ENCODE measurements around the gene CALHM1.

DNA sequence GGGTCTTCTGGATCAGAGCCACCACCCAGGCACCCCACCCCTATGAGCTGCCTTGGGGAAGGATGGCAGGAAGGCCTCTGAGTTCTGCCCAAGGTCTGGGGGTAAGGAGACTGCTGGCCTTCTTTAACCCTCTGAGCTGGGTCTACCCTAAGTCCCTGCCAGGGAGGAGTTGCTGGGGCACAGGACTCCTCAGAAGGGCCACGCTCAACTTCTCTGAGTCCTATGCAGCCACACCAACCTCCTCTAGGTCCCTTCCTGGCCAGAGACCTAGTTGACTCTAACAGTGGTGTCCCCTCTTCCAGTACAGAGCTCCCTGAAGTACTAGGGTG lies 32.2 kb upstream of the CALHM1 start:
- TF ChIP-seq, protein P1, sequence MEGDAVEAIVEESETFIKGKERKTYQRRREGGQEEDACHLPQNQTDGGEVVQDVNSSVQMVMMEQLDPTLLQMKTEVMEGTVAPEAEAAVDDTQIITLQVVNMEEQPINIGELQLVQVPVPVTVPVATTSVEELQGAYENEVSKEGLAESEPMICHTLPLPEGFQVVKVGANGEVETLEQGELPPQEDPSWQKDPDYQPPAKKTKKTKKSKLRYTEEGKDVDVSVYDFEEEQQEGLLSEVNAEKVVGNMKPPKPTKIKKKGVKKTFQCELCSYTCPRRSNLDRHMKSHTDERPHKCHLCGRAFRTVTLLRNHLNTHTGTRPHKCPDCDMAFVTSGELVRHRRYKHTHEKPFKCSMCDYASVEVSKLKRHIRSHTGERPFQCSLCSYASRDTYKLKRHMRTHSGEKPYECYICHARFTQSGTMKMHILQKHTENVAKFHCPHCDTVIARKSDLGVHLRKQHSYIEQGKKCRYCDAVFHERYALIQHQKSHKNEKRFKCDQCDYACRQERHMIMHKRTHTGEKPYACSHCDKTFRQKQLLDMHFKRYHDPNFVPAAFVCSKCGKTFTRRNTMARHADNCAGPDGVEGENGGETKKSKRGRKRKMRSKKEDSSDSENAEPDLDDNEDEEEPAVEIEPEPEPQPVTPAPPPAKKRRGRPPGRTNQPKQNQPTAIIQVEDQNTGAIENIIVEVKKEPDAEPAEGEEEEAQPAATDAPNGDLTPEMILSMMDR (conservative IDR thresholded peaks at IDR 0.05; ENCODE audit: low read depth, low read length), result no peak
- no peak for TF ChIP-seq EZH2 (IDR thresholded peaks at IDR 0.05; ENCODE audit: borderline replicate concordance, low read depth, low read length, poor library complexity, severe bottlenecking)

All from A673 (cell line).